HepG2 (cell line): ENCODE measurements around the gene RNF13. TPM values are rescaled to one million over a fixed set of nuclear protein-coding genes. Genes with fewer than 3 reads are reported as not detected.

Source experiments
- ARID2 ChIP-seq: sonication (generic); formaldehyde crosslinking; IDR thresholded peaks from 2 replicates; pipeline ENCODE4 v1.8.1; 2022; ENCODE audit warnings: mild to moderate bottlenecking, missing genetic modification reagents, borderline replicate concordance
- ARNTL ChIP-seq: sonication (generic); formaldehyde crosslinking; IDR thresholded peaks from 2 replicates; pipeline ENCODE4 v1.4.0; 2020; ENCODE audit warnings: mild to moderate bottlenecking, missing genetic modification reagents
- CBX2 ChIP-seq, 2 experiments: fragments of 200-600 bp in 1 of 2; sonication (generic); formaldehyde crosslinking in 1 of 2; IDR thresholded peaks; 2 replicates each; pipeline versions ENCODE4 v1.7.0 to v1.8.1; 2018 to 2022; ENCODE audit warnings: low read depth in 2 of 2, low read length in 1 of 2, mild to moderate bottlenecking in 1 of 2, missing genetic modification reagents in 1 of 2
- DMAP1 ChIP-seq: IDR thresholded peaks from 2 replicates; pipeline ENCODE4 v1.6.1; 2016
- ETV6 ChIP-seq: sonication (generic); formaldehyde crosslinking; conservative IDR thresholded peaks from 2 replicates; pipeline ENCODE4 v1.4.0; 2020; ENCODE audit warnings: missing genetic modification reagents
- GPN1 ChIP-seq: sonication (generic); formaldehyde crosslinking; IDR thresholded peaks from 2 replicates; pipeline ENCODE4 v1.5.1; 2020; ENCODE audit warnings: missing genetic modification reagents, borderline replicate concordance
- GZF1 ChIP-seq: sonication (generic); formaldehyde crosslinking; IDR thresholded peaks from 2 replicates; pipeline ENCODE4 v1.5.1; 2020; ENCODE audit warnings: mild to moderate bottlenecking, missing genetic modification reagents
- HMGA1 ChIP-seq: sonication (generic); formaldehyde crosslinking; conservative IDR thresholded peaks from 2 replicates; pipeline ENCODE4 v1.4.0; 2020; ENCODE audit warnings: missing genetic modification reagents
- HNF1A ChIP-seq, 2 experiments: sonication (generic) in 1 of 2; formaldehyde crosslinking in 1 of 2; IDR thresholded peaks; 2 replicates each; pipeline versions ENCODE4 v1.4.0 to v1.6.1; 2016 to 2020; ENCODE audit warnings: borderline replicate concordance in 1 of 2, low read depth in 1 of 2, mild to moderate bottlenecking in 1 of 2, missing genetic modification reagents in 1 of 2
- HNF4A ChIP-seq: sonication (generic); formaldehyde crosslinking; IDR thresholded peaks from 2 replicates; pipeline ENCODE4 v1.4.0; 2020; ENCODE audit warnings: missing genetic modification reagents
- MIXL1 ChIP-seq: IDR thresholded peaks from 2 replicates; pipeline ENCODE4 v1.6.1; 2016
- RARG ChIP-seq: sonication (generic); formaldehyde crosslinking; IDR thresholded peaks from 2 replicates; pipeline ENCODE4 v1.4.0; 2020; ENCODE audit warnings: low read depth, mild to moderate bottlenecking, missing genetic modification reagents
- WIZ ChIP-seq: sonication (generic); formaldehyde crosslinking; IDR thresholded peaks from 2 replicates; pipeline ENCODE4 v1.5.1; 2020; ENCODE audit warnings: mild to moderate bottlenecking, missing genetic modification reagents
- ZBTB3 ChIP-seq: sonication (generic); formaldehyde crosslinking; IDR thresholded peaks from 2 replicates; pipeline ENCODE4 v1.4.0; 2020; ENCODE audit warnings: low read depth, mild to moderate bottlenecking, moderate library complexity, missing genetic modification reagents, borderline replicate concordance
- ZBTB44 ChIP-seq: sonication (generic); formaldehyde crosslinking; IDR thresholded peaks from 2 replicates; pipeline ENCODE4 v1.4.0; 2020; ENCODE audit warnings: missing genetic modification reagents
- ZC3H4 ChIP-seq: sonication (generic); formaldehyde crosslinking; IDR thresholded peaks from 2 replicates; pipeline ENCODE4 v1.4.0; 2020; ENCODE audit warnings: missing genetic modification reagents, borderline replicate concordance
- ZFY ChIP-seq: sonication (generic); formaldehyde crosslinking; IDR thresholded peaks from 2 replicates; pipeline ENCODE4 v1.4.0; 2020; ENCODE audit warnings: missing genetic modification reagents
- ZNF672 ChIP-seq: sonication (generic); formaldehyde crosslinking; IDR thresholded peaks from 2 replicates; pipeline ENCODE4 v1.8.1; 2022; ENCODE audit warnings: missing genetic modification reagents
- polyA plus RNA-seq, 8 experiments: library from polyadenylated mRNA; depleted of rRNA in 3 of 8; stranded (reverse) in 7 of 8; unstranded in 1 of 8; fragments of >200 nt; fragmentation: Illumina TruSeq in 4 of 8; extraction: Trizol in 4 of 8; gene quantifications; 2 replicates each; pipeline versions ENCODE4 v1.2.1 to v1.2.3, GENCODE V29; 2011 to 2016; ENCODE audit warnings: low read depth in 4 of 8, missing spikeins in 1 of 8, mixed read lengths in 1 of 8; ENCODE audit not compliant: insufficient read depth in 1 of 8
- total RNA-seq, 5 experiments: library from RNA; depleted of rRNA; stranded (reverse); fragments of >200 nt; fragmentation: Illumina TruSeq; extraction: Trizol; gene quantifications; 2 replicates each; pipeline ENCODE4 v1.2.3, GENCODE V29; 2016; ENCODE audit warnings: low read depth in 1 of 5
- TF ChIP-seq, protein P1 (sequence below): sonication (generic); formaldehyde crosslinking; IDR thresholded peaks from 2 replicates; pipeline ENCODE4 v1.4.0; 2020; ENCODE audit warnings: missing genetic modification reagents
- TF ChIP-seq, protein P2 (sequence below): sonication (generic); formaldehyde crosslinking; IDR thresholded peaks from 2 replicates; pipeline ENCODE4 v1.8.0; 2022; ENCODE audit warnings: missing genetic modification reagents, mild to moderate bottlenecking, moderate library complexity, borderline replicate concordance

RNF13 gene
- total and polyA plus RNA-seq, 2 of the 13 experiments (the other 11 are each of a cell fraction or from before 2014, with no cell fraction given), result 39.8 to 46.0 TPM

DNA sequence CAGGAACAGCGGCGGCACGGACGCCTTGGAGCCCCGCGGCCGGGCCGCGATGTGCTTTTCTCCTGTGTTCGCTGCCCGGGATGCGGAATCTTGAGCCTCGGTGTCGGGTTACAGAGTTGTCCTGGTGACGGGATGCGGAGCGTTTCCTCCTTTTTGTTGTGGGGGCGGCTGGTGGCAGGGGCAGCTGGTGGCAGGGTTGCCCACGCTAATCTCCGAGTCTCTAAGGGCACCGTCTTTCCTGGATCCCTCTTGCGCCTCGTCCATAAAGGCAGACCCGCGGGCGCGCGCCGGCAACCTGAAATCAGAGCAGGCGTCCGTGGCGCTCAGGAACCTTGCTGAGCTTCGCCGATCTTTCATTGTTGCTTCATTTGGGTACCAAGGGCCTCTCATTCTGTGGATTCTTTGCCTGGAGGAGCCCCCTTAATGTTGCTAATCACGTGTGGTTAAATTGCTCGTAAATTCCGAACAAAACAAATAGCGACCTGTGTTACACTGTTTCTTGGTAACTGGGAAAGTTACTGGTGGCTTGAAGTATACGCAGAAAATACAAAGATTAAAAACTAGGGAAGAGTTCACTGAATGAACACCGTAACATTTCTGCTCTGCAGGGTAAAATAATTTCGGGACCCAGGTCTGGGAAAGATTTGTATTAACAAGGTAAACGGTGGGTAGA lies 158.5 kb downstream of the RNF13 start (continued):
- TF ChIP-seq ZC3H4 (CRISPR knock-in tag), result no peak
- no peak for TF ChIP-seq ZBTB44 (CRISPR knock-in tag)
- TF ChIP-seq DMAP1 (CRISPR knock-in tag), result no peak
- no peak for TF ChIP-seq MIXL1 (CRISPR knock-in tag)
- TF ChIP-seq, protein P1, sequence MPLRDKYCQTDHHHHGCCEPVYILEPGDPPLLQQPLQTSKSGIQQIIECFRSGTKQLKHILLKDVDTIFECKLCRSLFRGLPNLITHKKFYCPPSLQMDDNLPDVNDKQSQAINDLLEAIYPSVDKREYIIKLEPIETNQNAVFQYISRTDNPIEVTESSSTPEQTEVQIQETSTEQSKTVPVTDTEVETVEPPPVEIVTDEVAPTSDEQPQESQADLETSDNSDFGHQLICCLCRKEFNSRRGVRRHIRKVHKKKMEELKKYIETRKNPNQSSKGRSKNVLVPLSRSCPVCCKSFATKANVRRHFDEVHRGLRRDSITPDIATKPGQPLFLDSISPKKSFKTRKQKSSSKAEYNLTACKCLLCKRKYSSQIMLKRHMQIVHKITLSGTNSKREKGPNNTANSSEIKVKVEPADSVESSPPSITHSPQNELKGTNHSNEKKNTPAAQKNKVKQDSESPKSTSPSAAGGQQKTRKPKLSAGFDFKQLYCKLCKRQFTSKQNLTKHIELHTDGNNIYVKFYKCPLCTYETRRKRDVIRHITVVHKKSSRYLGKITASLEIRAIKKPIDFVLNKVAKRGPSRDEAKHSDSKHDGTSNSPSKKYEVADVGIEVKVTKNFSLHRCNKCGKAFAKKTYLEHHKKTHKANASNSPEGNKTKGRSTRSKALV (CRISPR knock-in tag), result 0 out of 2 replicates have a peak, but pooled peaks have one; percentile 28
- no peak for TF ChIP-seq HNF4A (CRISPR knock-in tag)
- TF ChIP-seq GPN1 (CRISPR knock-in tag), result no peak
- no peak for TF ChIP-seq ARNTL (CRISPR knock-in tag)
- TF ChIP-seq ARID2 (CRISPR knock-in tag), result no peak
- no peak for TF ChIP-seq ZBTB3 (CRISPR knock-in tag)
- TF ChIP-seq ZFY, result no peak; the same call in 1 of the 2 replicates
- TF ChIP-seq HMGA1 (CRISPR knock-in tag), result no peak
- TF ChIP-seq GZF1, result no peak
- no peak for TF ChIP-seq WIZ
- no peak for TF ChIP-seq CBX2 (IDR thresholded peaks at IDR 0.05; ENCODE audit: low read depth, low read length)
- TF ChIP-seq CBX2 (CRISPR knock-in tag; IDR thresholded peaks at IDR 0.05; ENCODE audit: low read depth), result no peak
- TF ChIP-seq, protein P2, sequence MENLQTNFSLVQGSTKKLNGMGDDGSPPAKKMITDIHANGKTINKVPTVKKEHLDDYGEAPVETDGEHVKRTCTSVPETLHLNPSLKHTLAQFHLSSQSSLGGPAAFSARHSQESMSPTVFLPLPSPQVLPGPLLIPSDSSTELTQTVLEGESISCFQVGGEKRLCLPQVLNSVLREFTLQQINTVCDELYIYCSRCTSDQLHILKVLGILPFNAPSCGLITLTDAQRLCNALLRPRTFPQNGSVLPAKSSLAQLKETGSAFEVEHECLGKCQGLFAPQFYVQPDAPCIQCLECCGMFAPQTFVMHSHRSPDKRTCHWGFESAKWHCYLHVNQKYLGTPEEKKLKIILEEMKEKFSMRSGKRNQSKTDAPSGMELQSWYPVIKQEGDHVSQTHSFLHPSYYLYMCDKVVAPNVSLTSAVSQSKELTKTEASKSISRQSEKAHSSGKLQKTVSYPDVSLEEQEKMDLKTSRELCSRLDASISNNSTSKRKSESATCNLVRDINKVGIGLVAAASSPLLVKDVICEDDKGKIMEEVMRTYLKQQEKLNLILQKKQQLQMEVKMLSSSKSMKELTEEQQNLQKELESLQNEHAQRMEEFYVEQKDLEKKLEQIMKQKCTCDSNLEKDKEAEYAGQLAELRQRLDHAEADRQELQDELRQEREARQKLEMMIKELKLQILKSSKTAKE (CRISPR knock-in tag), result no peak
- TF ChIP-seq ZNF672 (CRISPR knock-in tag), result no peak
- no peak for TF ChIP-seq RARG (CRISPR knock-in tag)
- no peak for TF ChIP-seq HNF1A (IDR thresholded peaks at IDR 0.05; ENCODE audit: low read depth)
- no peak for TF ChIP-seq HNF1A (CRISPR knock-in tag; IDR thresholded peaks at IDR 0.05; ENCODE audit: borderline replicate concordance)
- no peak for TF ChIP-seq ETV6 (CRISPR knock-in tag)
